CD4-positive, alpha-beta T cell treated with Interleukin-17A for 1 hour (primary cell): ENCODE results near the gene CCT3.

ENCODE experiments used
- DNase-seq: peaks from one replicate; pipeline ENCODE4 v3.0.0-alpha.2; 2020

CCT3 gene

DNA sequence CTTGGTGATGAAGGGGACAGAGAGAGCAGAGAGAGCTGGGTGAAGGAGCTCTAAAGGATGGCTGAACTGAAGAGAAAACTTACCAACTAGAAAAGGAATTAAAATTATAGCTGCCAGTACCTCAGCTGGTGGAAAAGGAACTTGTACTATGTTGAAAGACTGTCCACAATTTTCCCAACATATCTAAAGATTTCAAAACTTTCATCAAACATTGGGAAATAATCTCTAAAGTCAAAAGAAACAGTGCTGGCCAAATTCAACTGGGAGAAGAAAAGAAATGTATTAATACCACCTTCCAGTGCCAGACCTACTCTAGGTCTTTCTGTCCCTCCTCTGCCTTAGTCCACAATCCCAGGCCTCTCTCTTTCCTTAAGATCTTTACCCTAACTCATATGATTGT lies 61.6 kb downstream of the CCT3 start:
- DNase-seq = no peak

DNA sequence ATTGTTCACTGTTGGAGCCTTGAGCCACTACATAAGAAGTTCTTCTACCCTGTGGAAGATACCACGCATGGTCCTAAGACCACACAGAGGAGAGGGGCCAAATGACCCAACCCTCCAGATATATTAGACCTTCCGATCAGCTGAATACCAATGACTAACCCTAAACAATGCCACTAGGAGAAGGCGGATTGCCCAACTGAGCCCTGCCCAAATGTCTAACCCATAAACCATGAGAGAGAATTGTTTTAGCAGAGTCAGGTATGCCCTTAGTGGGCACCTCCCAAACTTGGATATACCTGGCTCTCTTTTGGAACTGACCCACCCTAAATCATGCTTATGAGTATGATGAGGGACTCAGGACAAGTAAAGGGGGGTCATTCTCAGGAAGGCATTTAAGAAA lies 67.8 kb downstream of the CCT3 start:
- DNase-seq = no peak

DNA sequence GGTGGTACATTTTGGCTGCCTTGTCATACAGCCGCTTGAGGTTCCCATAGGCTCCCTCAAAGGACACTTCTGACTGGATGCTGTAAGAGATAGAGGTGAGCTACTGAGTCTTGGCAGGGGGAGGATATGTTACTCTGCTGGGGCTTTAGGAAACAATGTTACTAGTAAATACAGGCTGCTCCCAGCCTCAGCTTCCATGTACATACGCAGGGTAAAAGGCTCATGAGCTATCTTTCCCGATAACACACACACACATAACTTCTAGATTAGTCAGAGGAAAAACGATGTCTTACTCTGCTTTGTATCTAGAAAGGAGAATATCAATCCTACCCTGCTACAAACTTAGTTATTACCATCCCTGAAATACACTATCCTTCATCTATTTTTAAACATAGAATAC lies 69.8 kb downstream of the CCT3 start:
- DNase-seq = no peak

DNA sequence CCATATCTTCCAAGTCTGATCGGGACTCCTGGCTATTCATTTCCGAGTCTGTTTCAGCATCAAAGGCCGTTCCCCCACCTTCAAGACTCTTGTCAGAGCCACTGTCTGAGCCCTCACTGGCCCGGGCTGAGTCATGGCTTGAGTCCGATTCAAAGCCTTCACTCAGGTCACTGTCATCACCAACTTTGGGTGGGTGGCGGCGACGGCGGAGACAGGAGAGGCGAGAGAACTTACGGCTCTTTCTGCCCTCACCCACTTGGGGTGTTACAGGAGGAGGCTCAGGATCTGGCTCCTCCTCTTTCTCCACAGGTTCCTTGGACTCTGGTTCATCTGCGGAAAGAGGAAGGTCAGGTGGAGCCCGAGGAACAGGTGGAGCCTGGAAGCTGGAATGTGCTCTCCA lies 72.0 kb downstream of the CCT3 start:
- DNase-seq = no peak

DNA sequence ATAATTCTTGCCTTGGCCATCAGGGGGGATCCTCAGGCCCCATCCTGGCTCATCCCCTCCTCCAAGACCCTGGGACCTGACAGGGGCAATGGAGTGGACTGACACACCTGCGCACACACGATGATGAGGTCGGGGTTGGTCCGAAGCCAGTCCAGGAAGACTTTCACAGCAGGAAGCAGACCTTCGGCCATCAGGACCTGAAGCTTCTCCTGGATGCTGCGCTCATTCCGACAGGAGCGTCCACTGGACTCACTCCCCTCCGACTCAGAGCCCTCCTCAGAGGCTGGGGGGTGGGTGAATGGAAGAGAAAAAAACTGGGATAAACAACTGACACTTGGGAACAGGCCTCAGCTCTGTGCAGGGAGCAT lies 74.8 kb downstream of the CCT3 start:
- DNase-seq = no peak

DNA sequence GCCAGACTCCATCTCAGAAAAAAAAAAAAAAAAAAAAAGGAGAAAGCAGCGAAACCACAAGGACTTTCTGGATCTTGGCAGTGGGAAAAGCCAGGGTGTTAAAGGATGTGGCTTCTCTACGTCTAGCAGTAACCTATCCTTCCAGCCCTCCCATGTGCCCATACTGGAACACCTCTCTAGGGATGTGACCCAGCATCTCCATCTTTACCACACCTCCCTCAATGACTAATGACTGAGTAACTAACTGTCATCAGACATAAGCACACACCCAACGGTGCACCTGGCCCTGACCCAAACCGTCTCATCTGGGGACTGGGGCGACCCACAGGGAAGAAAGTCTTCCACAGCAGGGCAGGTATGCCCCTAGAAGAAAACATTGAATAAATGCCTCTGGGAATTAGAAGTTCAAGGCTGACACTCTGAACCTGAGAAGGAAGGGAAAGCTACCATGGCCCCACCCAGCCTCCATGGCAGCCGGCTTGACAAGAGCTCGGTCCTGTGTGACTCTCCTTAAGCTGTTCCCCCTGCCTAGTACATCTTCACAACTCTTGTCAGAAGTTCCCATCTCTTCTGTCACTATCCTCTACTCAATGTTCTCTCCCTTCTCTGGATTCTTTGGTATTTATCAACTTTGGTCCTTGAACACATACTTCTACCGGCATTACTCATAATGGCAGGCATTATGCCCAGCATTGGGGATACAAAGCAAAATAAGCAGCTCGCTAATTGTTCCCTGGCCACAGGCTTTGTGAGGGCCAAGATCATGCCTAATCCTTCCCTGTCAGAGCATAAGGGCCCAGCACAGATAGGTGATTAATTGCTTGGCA lies 75.4 kb downstream of the CCT3 start:
- no peak for DNase-seq

DNA sequence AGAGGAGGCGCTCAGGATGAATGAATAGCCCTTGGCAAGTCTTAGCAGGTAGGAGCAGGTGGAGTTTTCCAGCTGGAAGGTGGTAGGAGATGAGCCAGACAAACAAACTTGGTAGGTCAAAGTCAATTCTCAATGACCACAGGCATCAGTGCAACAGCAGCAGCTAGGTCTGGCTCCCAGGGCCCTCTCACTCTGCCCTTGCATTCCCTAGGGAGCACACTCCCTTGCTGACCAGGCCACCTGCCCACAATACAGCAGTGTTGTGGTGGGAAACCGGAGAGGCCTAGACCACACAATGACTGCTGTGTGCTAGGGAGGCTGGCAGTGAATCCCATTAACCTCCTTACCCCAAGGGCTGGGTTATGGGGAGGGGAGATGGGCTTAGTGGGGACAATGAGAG lies 77.2 kb downstream of the CCT3 start:
- DNase-seq = no peak

DNA sequence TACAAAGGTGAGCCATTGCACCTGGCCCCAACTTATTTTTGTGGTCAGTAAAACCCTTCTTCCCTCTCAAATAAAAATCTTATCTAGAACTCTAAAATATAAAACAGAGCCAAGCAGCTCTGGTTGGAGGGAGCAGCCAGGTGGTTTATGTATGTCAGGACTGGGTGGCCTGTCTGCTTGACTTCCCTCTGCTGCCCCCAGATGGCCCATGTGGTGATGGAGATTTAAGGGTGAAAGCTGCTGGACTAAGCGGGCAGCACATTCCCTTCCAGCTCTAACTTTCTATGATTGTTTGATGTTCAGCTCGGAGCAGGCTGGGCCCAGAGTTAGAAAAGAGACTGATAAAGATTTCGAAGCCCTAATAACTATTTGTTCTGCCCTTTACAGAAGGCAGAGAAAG lies 78.3 kb downstream of the CCT3 start:
- DNase-seq = no peak
